G401.6 (cell line): Measurements from ENCODE around the gene EIF4ENIF1.
"Not testable (repeated sequence)": the region's sequence is repeated elsewhere in the genome, so short reads cannot be mapped to it uniquely, and the experiment has no call there.

Experiments
- FAIRE-seq: peaks from 2 replicates; lab custom pipeline; 2012; peaks lifted over from hg19 to GRCh38; lab: Jason Lieb, UNC

The EIF4ENIF1 gene, protein sequence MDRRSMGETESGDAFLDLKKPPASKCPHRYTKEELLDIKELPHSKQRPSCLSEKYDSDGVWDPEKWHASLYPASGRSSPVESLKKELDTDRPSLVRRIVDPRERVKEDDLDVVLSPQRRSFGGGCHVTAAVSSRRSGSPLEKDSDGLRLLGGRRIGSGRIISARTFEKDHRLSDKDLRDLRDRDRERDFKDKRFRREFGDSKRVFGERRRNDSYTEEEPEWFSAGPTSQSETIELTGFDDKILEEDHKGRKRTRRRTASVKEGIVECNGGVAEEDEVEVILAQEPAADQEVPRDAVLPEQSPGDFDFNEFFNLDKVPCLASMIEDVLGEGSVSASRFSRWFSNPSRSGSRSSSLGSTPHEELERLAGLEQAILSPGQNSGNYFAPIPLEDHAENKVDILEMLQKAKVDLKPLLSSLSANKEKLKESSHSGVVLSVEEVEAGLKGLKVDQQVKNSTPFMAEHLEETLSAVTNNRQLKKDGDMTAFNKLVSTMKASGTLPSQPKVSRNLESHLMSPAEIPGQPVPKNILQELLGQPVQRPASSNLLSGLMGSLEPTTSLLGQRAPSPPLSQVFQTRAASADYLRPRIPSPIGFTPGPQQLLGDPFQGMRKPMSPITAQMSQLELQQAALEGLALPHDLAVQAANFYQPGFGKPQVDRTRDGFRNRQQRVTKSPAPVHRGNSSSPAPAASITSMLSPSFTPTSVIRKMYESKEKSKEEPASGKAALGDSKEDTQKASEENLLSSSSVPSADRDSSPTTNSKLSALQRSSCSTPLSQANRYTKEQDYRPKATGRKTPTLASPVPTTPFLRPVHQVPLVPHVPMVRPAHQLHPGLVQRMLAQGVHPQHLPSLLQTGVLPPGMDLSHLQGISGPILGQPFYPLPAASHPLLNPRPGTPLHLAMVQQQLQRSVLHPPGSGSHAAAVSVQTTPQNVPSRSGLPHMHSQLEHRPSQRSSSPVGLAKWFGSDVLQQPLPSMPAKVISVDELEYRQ

GRCh38 chr22:31489632-31490495 is at the start of gene EIF4ENIF1:
Gene EIF4ENIF1, minus strand, starts transcription at chr22:31489842. Its CDS starts 1,124 bp downstream, at chr22:31488718.
- no peak for FAIRE-seq

DNA sequence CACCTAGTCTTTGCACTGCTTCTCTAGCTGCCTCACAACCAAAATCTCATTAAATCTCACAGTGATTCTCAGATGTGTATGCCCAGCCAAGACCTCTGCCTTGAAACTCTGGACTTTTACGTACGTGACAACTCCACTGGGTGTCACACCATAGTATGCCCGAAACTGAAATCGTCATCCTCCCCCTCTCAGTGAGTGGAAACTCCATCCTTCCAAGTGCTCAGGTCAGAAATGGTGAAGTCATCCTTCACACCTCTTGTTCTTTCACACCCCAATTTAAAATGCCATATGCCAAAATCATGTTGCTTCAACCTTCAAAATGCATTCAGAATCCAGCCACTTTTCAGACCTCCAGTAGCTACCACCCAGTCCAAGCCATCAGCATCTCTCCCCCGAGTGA is 49.2 kb upstream of the EIF4ENIF1 start:
- FAIRE-seq, result no peak

DNA sequence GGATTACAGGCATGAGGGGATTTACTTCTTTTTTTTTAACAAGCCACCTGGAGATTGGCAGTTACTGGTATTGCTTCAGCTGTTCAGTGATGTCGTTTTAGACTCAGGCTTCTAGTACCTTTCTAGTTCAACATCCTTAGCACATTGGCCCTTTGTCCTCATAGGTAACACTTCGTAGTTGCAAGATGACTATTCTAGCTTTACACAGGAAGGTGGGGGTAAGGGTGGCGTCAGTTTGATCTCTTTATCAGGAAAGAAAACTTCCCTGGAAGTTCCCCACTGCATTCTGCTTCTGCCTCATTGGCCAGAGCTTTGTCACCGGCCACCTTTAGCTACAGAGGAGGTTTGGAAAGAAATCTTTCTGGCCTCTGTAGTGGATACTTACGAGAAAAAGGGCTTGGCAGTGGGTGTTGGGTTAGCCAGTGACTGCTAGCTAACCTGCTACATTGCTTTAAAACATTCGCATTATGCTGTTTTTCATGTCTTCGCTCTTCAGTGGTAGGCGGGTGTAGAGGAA is 47.4 kb upstream of the EIF4ENIF1 start:
- FAIRE-seq, result no peak

DNA sequence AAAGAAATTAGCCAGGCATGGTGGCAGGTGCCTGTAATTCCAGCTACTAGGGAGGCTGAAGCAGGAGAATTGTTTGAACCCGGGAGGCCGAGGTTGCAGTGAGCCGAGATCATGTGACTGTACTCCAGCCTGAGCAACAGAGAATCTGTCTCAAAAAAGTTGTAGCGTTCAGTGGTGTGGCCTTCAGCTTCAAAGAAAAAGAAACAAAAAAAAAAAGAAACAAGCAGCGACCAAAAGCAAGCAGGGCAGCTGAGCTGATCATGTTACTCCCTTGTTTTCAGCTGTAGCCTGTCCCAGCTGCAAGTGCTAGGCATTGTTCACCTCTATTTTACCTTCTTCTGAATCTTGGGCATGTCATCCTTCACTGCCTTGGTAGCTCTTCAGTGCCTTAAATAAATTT is 43.7 kb upstream of the EIF4ENIF1 start:
- no peak for FAIRE-seq

- no peak for FAIRE-seq
Observed at GRCh38 chr22:31532060-31532459, 42.4 kb upstream of the EIF4ENIF1 start.

GRCh38 chr22:31530823-31531195 is 41.2 kb upstream of the EIF4ENIF1 start:
- no peak for FAIRE-seq

GRCh38 chr22:31526270-31526669 is 36.6 kb upstream of the EIF4ENIF1 start:
- FAIRE-seq, result no peak

GRCh38 chr22:31524132-31524531 is 34.5 kb upstream of the EIF4ENIF1 start:
- FAIRE-seq, result not testable (repeated sequence)

DNA sequence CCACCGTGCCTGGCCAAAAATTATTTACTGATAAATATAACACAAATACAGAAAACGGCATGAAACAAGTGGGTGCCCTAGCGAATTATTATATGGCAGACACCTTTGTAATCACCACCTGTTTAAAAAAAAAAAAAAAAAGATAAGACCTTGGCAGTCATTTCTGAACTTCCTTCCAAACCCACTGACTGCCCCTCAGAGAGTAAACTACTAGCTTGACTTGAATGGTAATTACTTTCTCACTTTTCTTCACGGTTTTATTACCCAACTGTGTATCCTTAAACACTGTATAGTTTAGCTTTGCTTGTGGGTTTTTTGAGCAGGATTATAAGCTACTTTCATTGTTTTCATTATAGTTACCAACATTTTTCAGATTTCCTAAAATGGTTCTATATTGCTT is 30.4 kb upstream of the EIF4ENIF1 start:
- no peak for FAIRE-seq

DNA sequence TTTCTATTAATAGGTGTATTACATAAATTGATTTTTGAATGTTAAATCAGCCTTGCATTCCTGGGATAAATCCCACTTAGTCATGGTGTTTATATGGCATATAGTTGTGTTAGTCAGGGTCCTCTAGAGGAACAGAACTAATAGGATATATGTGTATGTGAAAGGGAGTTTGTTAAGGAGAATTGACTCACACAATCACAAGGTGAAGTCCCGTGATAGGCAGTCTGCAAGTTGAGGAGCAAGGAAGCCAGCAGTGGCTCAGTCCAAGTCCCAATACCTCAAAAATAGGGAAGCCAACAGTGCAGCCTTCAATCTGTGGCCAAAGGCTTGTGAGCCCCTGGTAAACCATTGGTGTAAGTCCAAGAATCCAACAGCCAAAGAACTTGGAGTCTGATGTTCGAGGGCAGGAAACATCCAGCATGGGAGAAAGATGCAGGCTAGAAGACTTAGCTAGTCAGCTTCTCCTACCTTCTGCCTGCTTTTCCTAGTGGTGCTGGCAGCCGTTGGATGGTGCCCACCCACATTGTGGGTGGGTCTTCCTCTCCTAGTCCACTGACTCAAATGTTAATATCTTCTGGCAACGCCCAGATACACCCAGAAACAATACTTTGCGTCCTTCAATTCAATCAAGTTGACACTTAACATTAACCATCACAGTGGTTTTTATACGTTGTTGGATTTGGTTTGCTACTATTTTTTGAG is 19.6 kb upstream of the EIF4ENIF1 start:
- no peak for FAIRE-seq

GRCh38 chr22:31508536-31508935 is 18.9 kb upstream of the EIF4ENIF1 start:
- no peak for FAIRE-seq

DNA sequence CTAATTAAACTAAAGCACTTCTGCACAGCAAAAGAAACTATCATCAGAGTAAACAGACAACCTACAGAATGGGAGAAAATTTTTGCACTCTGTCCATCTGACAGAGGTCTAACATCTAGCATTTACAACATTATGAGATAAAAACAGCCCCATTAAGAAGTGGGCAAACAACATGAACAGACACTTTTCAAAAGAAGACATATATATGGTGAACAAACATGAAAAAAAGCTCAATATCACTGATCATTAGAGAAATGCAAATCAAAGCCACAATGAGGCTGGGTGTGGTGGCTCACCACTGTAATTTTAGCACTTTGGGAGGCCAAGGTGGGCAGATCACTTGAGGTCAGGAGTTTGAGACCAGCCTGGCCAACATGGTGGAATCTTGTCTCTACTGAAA is 17.9 kb upstream of the EIF4ENIF1 start:
- not testable (repeated sequence) for FAIRE-seq

DNA sequence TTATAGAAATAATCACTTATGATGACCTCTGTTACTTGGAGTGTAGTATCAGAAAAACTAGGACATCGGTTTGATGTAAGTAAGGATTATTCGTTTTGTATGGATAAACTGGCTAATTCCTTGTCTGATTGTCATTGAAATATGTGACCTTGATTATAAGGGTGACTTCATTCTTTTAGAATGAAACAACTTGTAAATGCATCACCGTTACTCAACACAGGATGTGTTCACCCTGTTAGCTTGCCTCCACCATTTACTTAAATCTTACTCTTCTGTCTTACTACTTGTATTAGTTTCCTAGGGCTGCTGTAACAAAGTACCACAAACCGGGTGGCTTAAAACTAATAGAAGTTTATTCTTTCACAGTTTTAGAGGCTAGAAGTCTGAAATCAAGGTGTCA is 14.6 kb upstream of the EIF4ENIF1 start:
- FAIRE-seq, result no peak

DNA sequence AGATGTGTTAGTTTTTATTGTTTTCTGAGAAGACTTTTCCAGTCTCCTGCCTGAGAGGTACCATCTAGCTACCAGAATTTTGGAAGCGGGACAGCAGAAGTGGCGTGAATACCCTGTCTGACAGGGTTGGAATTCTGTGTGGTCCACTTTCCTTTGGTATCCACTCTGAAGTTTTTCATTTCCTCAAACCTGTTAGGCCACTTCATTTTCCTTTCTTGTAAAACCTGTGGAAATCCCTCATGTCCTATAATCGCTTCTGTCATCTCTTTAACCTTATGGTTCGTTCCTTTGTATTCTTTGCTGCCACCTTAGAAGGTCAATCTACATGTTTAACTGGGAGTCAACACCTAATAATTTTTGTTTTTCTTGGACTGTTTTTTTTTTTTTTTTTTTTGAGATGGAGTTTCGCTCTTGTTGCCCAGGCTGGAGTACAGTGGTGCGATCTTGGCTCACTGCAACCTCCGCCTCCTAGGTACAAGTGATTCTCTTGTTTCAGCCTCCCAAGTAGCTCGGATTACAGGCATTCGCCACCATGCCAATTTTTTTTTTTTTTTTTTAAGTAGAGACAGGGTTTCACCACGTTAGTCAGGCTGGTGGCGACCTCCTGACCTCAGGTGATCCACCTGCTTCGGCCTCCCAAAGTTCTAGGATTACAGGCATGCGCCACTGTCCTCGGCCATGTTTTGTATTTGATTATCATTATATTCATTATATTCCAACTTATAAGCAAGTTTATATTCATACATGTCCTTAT is 13.7 kb upstream of the EIF4ENIF1 start:
- no peak for FAIRE-seq

- no peak for FAIRE-seq
Observed at GRCh38 chr22:31501738-31502137, 12.1 kb upstream of the EIF4ENIF1 start.

- no peak for FAIRE-seq
Observed at GRCh38 chr22:31497148-31497938, 7.7 kb upstream of the EIF4ENIF1 start.

- no peak for FAIRE-seq
Observed at GRCh38 chr22:31496735-31497146, 7.1 kb upstream of the EIF4ENIF1 start.

DNA sequence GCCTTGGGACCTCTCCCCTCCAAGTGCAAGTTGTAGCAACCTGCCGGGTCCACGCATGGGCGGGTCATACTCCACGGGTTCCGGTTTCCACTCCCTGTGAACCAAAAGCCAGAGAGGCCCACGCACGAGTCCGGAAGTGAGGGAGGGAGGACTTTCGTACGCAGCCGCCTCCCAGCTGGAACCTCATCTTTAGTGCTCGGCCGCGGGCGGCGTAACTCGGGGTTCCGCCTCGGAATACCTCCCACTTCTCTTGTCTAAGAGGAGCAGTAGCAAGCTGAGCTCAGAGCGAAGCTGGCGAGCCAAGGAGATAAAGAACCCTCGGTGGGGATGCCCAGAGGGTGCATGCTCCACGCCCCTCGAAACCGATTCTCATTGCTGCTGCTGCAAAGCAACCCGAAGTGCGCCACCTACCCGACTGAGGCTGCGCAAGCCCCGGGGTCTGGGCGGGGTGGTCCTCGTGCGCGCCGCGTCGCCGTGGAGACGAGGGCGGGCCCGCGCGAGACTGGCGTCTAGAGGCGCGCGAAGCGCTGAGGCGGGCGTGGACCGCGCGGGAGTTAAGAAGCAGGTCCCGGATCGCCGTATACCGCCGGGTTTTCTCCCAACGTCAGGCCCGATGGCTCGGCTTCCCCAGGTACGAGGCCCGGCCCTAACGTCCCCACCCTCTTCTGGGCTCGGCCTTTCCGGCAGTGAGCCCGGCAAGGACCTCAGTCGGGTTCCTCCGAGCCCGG is 6.5 kb upstream of the EIF4ENIF1 start, which contains the start of gene SFI1:
TSS of gene SFI1 (plus strand) at position 530 of the 728 bp plus-strand sequence. CDS start 11,749 bp downstream, outside the sequence.
- no peak for FAIRE-seq

GRCh38 chr22:31495343-31495742 is 5.7 kb upstream of the EIF4ENIF1 start:
- no peak for FAIRE-seq
